ENCODE results near the gene DIO1. TPM values are rescaled to one million over a fixed set of nuclear protein-coding genes. Genes with fewer than 3 reads are reported as not detected.

The DIO1 gene
- total RNA-seq, 1 donor from 2014 or later, result not detected

- peak overlapping the region; percentile 78 for H3K4me3 Mint-ChIP-seq
- peaks cover 19% of the 10 kb centered on the region for H3K36me3 Mint-ChIP-seq (ENCODE audit: low read depth)
- H3K9me3 Mint-ChIP-seq, result no peaks in the 10 kb centered on the region
- ChIA-PET POLR2A (interaction anchor here (0.6 kb wide), 1 partner anchor 754 kb away, joined by 6 read pairs; no protein-coding TSS in a partner anchor), CTCF (interaction anchor here (1.1 to 7.6 kb wide), 6 partner anchors 12 to 87 kb away, joined by 3 to 108 read pairs (median 8); no protein-coding TSS in a partner anchor)
- no peak for DNase-seq
- peaks cover 37% of the 10 kb centered on the region for H3K4me1 Mint-ChIP-seq
- TF ChIP-seq CTCF (IDR thresholded peaks at IDR 0.05), result no peak
- peak overlapping the region; percentile 46 for H3K27ac Mint-ChIP-seq
- no peaks in the 10 kb centered on the region for H3K27me3 Mint-ChIP-seq
- intact Hi-C loops (cut with micrococcal nuclease), result loop anchor here (5.0 kb wide), 4 partner anchors 620 to 1890 kb away; partner anchors contain the start of genes BTF3L4, CZIB, LRP8 and TTC4
- ATAC-seq (ENCODE audit: low read depth), result no peak
Measured at GRCh38 chr1:53947172-53947907, 53.4 kb downstream of the DIO1 start.

DNA sequence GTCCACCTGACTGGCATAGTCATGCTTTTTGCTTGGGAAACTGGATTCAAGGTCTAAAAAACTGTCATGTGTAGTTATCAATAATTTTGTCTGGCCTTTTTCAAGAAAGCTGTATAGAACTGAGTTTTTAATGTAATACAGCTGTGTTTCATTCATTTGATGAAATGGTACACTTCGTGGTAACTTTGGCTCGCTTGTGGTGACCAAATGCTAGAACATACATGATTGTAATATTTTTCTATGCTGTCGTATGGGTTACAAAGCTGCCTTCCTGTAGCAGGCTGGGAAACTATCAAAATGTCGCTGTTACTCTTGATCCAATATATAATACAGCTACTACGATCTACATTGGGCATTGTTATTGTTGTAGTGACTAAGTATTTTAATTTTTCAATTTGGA is 54.3 kb downstream of the DIO1 start:
- H3K4me1 Mint-ChIP-seq, result peaks cover 29% of the 10 kb centered on the region
- no peak for TF ChIP-seq CTCF (IDR thresholded peaks at IDR 0.05)
- H3K27me3 Mint-ChIP-seq, result no peaks in the 10 kb centered on the region
- peak overlapping the region; percentile 28 for H3K4me3 Mint-ChIP-seq
- POLR2A ChIA-PET, result interaction anchor here (1.0 kb wide), 1 partner anchor 30 kb away, joined by 3 read pairs; no protein-coding TSS in a partner anchor
- peaks cover 28% of the 10 kb centered on the region for H3K36me3 Mint-ChIP-seq (ENCODE audit: low read depth)
- no peaks in the 10 kb centered on the region for H3K9me3 Mint-ChIP-seq
- CTCF ChIA-PET, result interaction anchor here (1.1 to 7.6 kb wide), 6 partner anchors 11 to 88 kb away, joined by 3 to 108 read pairs (median 8); no protein-coding TSS in a partner anchor
- DNase-seq, result no peak
- intact Hi-C loops (cut with micrococcal nuclease), result loop anchor here (5.0 kb wide), 4 partner anchors 621 to 1891 kb away; partner anchors contain the start of genes BTF3L4, CZIB, LRP8 and TTC4
- ATAC-seq (ENCODE audit: low read depth), result no peak
- H3K27ac Mint-ChIP-seq, result no peak overlapping the region

DNA sequence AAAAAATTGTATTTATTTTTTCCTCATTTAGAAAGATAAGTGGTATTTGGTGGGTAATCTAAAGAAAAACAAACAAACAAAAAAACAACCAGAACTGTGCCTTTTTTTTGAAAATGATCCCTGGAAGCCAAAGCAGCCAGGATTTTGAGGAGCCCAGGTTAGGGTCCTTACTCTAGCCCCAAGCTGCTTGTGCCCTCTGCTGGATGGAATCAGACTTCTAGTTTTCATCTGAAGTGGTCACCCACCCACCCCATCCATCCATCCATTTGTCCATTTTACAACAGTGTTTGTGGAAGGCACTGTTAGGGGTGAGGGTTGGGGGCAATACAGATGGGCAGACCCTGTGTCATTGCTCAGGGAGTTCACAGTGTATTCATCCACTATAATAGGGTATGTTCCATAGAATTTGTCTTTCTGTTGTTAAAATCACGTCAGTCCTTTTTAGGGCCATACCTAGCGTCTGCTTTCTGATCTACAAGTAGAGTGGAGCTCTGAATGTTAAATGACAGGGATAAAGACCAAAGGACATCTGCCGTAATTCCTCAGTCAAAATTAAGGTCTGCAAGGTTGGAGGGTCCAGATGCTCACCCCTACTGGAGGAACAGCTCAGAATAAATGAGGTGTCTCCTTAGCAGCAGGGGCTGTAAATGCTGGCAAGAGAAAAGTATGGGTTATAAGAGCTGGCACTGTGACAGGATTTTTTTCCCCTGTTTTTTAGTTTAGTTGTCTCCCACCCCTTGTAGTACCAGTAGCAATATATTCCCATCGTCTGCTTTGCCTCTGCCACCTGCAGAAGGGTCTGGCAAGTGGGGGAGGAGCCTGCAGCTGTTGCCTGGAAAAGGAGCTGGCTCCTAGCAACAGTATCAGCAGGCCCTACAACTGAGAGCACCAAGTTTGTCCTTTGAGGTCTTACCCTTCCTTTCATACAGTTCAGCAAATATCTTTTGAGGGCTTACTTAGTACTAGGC is 55.3 kb downstream of the DIO1 start:
- Mint-ChIP-seq H3K9me3 (no peaks in the 10 kb centered on the region), H3K36me3 (ENCODE audit: low read depth) (peaks cover 30% of the 10 kb centered on the region), H3K4me1 (peaks cover 19% of the 10 kb centered on the region), H3K4me3 (no peak overlapping the region), H3K27ac (no peak overlapping the region), H3K27me3 (no peaks in the 10 kb centered on the region)
- no peak for ATAC-seq (ENCODE audit: low read depth)
- ChIA-PET POLR2A (interaction anchor here (1.0 kb wide), 1 partner anchor 31 kb away, joined by 3 read pairs; no protein-coding TSS in a partner anchor), CTCF (interaction anchor here (0.7 to 7.6 kb wide), 6 partner anchors 10 to 89 kb away, joined by 3 to 108 read pairs (median 9); no protein-coding TSS in a partner anchor)
- intact Hi-C loops (cut with micrococcal nuclease), result loop anchor here (1.0 to 5.0 kb wide), 6 partner anchors 71 to 1892 kb away; partner anchors contain the start of genes BTF3L4, CZIB, LRP8 and TTC4
- no peak for TF ChIP-seq CTCF (IDR thresholded peaks at IDR 0.05)
- no peak for DNase-seq

- ATAC-seq (ENCODE audit: low read depth) (no peak), DNase-seq (no peak)
- Mint-ChIP-seq H3K4me3 (no peak overlapping the region), H3K27me3 (no peaks in the 10 kb centered on the region), H3K9me3 (no peaks in the 10 kb centered on the region), H3K4me1 (peaks cover 7% of the 10 kb centered on the region), H3K27ac (no peak overlapping the region), H3K36me3 (ENCODE audit: low read depth) (peaks cover 25% of the 10 kb centered on the region)
- ChIA-PET CTCF (interaction anchor here (1.2 kb wide), 1 partner anchor 90 kb away, joined by 3 read pairs; no protein-coding TSS in a partner anchor), POLR2A (no interaction called here)
- TF ChIP-seq CTCF (IDR thresholded peaks at IDR 0.05), result no peak
- intact Hi-C loops (cut with micrococcal nuclease), result no loop called here
Measured at GRCh38 chr1:53951697-53952096, 57.7 kb downstream of the DIO1 start.
